ENCODE results near the gene RGS11. TPM values are rescaled to one million over a fixed set of nuclear protein-coding genes. Genes with fewer than 3 reads are reported as not detected.
A peak's percentile ranks its signal among the peaks of the same experiment; 100 is the strongest.
"Not testable (repeated sequence)": the region's sequence is repeated elsewhere in the genome, so short reads cannot be mapped to it uniquely, and the experiment has no call there.

The RGS11 gene
- polyA plus RNA-seq, 2 of the 4 experiments (the other 2 are of a cell fraction): 2.1 to 5.3 TPM

- TF ChIP-seq, protein P1, sequence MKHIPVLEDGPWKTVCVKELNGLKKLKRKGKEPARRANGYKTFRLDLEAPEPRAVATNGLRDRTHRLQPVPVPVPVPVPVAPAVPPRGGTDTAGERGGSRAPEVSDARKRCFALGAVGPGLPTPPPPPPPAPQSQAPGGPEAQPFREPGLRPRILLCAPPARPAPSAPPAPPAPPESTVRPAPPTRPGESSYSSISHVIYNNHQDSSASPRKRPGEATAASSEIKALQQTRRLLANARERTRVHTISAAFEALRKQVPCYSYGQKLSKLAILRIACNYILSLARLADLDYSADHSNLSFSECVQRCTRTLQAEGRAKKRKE (CRISPR knock-in tag; IDR thresholded peaks at IDR 0.05; ENCODE audit: low read depth): no peak
- TF ChIP-seq HOXA7 (CRISPR knock-in tag; IDR thresholded peaks at IDR 0.05): peak; percentile 52; the same call in 1 of the 2 replicates
- TF ChIP-seq, protein P2, sequence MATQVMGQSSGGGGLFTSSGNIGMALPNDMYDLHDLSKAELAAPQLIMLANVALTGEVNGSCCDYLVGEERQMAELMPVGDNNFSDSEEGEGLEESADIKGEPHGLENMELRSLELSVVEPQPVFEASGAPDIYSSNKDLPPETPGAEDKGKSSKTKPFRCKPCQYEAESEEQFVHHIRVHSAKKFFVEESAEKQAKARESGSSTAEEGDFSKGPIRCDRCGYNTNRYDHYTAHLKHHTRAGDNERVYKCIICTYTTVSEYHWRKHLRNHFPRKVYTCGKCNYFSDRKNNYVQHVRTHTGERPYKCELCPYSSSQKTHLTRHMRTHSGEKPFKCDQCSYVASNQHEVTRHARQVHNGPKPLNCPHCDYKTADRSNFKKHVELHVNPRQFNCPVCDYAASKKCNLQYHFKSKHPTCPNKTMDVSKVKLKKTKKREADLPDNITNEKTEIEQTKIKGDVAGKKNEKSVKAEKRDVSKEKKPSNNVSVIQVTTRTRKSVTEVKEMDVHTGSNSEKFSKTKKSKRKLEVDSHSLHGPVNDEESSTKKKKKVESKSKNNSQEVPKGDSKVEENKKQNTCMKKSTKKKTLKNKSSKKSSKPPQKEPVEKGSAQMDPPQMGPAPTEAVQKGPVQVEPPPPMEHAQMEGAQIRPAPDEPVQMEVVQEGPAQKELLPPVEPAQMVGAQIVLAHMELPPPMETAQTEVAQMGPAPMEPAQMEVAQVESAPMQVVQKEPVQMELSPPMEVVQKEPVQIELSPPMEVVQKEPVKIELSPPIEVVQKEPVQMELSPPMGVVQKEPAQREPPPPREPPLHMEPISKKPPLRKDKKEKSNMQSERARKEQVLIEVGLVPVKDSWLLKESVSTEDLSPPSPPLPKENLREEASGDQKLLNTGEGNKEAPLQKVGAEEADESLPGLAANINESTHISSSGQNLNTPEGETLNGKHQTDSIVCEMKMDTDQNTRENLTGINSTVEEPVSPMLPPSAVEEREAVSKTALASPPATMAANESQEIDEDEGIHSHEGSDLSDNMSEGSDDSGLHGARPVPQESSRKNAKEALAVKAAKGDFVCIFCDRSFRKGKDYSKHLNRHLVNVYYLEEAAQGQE (IDR thresholded peaks at IDR 0.05): no peak
- no peak for TF ChIP-seq CHD4 (IDR thresholded peaks at IDR 0.05; ENCODE audit: borderline replicate concordance)
Observed at GRCh38 chr16:234468-235305, 41.1 kb downstream of the RGS11 start, which contains the start of gene FAM234A (continued).

GRCh38 chr16:230949-231348 is 44.8 kb downstream of the RGS11 start:
- CTCF ChIA-PET: interaction anchor here (0.6 to 0.7 kb wide), 2 partner anchors 15 to 61 kb away, joined by 3 read pairs; no protein-coding TSS in a partner anchor
- DNase-seq (ENCODE audit: low read depth in 1 of 2, low spot score in 1 of 2) (no peak), ATAC-seq (no peak), FAIRE-seq (no peak)
- Histone ChIP-seq H3K4me1 (peaks cover 15% of the 10 kb centered on the region), H3K9me3 (no peaks in the 10 kb centered on the region), H3K4me3 (no peak overlapping the region), H3K4me2 (no peak overlapping the region), H3K27ac (no peak overlapping the region)
- POLR2A ChIA-PET: no interaction called here
- TF ChIP-seq ZNF302 (CRISPR knock-in tag; IDR thresholded peaks at IDR 0.05): no peak
- TF ChIP-seq MAFK (IDR thresholded peaks at IDR 0.05; ENCODE audit: partially characterized antibody): no peak
- no peak for TF ChIP-seq BCL3 (IDR thresholded peaks at IDR 0.05)
- TF ChIP-seq NPAS2 (CRISPR knock-in tag; IDR thresholded peaks at IDR 0.05; ENCODE audit: borderline replicate concordance): no peak
- TF ChIP-seq SREBF2 (IDR thresholded peaks at IDR 0.05): no peak
- no peak for TF ChIP-seq HOXA7 (CRISPR knock-in tag; IDR thresholded peaks at IDR 0.05)
- TF ChIP-seq POLR2AphosphoS2 (conservative IDR thresholded peaks at IDR 0.05; ENCODE audit: low read length): no peak
- TF ChIP-seq, protein P2 (IDR thresholded peaks at IDR 0.05): no peak
- TF ChIP-seq EHF (CRISPR knock-in tag; IDR thresholded peaks at IDR 0.05): no peak
- TF ChIP-seq HOXB13 (CRISPR knock-in tag; IDR thresholded peaks at IDR 0.05; ENCODE audit: low read depth): no peak
- no peak for TF ChIP-seq BHLHE40 (IDR thresholded peaks at IDR 0.05; ENCODE audit: low read depth, low read length)
- WGBS (ENCODE audit: missing lambda C conversion rate): 92% methylated on average over 18 of the region's 22 CpGs

DNA sequence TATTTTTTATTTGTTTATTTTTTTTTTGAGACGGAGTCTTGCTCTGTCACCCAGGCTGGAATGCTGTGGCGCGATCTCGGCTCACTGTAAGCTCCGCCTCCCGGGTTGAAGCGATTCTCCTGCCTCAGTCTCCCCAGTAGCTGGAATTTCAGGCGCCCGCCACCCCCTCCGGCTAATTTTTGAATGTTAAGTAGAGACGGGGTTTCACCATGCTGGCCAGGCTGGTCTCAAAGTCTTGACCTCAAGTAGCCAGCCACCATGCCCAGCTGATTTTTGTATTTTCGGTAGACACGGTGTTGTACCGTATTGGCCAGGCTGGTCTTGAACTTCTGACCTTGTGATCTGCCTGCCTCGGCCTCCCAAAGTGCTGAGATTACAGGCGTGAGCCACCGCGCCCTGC is 45.4 kb downstream of the RGS11 start:
- 83% methylated on average over 18 of the region's 18 CpGs for WGBS (ENCODE audit: missing lambda C conversion rate)
- CTCF ChIA-PET: interaction anchor here (0.7 kb wide), 1 partner anchor 62 kb away, joined by 3 read pairs; no protein-coding TSS in a partner anchor
- POLR2A ChIA-PET; H3K4me3 ChIP-seq; FAIRE-seq; ATAC-seq; H3K4me2 ChIP-seq; DNase-seq (ENCODE audit: low read depth in 1 of 2, low spot score in 1 of 2); H3K9me3 ChIP-seq; H3K27ac ChIP-seq: not testable (repeated sequence)
- peaks cover 15% of the 10 kb centered on the region for H3K4me1 ChIP-seq
